ENCODE results near the gene RRP7A. TPM values are rescaled to one million over a fixed set of nuclear protein-coding genes. Genes with fewer than 3 reads are reported as not detected.
"Not testable (repeated sequence)": the region's sequence is repeated elsewhere in the genome, so short reads cannot be mapped to it uniquely, and the experiment has no call there.

RRP7A gene
- total RNA-seq, result 10 to 100 TPM; 13.7 to 23.4 TPM

- TF ChIP-seq, protein P1, sequence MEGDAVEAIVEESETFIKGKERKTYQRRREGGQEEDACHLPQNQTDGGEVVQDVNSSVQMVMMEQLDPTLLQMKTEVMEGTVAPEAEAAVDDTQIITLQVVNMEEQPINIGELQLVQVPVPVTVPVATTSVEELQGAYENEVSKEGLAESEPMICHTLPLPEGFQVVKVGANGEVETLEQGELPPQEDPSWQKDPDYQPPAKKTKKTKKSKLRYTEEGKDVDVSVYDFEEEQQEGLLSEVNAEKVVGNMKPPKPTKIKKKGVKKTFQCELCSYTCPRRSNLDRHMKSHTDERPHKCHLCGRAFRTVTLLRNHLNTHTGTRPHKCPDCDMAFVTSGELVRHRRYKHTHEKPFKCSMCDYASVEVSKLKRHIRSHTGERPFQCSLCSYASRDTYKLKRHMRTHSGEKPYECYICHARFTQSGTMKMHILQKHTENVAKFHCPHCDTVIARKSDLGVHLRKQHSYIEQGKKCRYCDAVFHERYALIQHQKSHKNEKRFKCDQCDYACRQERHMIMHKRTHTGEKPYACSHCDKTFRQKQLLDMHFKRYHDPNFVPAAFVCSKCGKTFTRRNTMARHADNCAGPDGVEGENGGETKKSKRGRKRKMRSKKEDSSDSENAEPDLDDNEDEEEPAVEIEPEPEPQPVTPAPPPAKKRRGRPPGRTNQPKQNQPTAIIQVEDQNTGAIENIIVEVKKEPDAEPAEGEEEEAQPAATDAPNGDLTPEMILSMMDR (IDR thresholded peaks at IDR 0.05), result no peak
- TF ChIP-seq POLR2A (IDR thresholded peaks at IDR 0.05), result peak; percentile 19 to 75 (median 74)
- ATAC-seq, result peak; percentile 91
- Histone ChIP-seq H3K4me3 (peak within 1 kb of the TSS; percentile 74 to 75), H3K27ac (peak within 1 kb of the TSS in 3 of 4 donors; percentile 65 to 76 (median 69)), H3K27me3 (no peaks in the 10 kb centered on the region), H3K36me3 (replicated peaks in 1 of 2; ENCODE audit: insufficient read depth in 1 of 2, low read depth in 2 of 2) (no peaks in the 10 kb centered on the region), H3K4me1 (peaks cover 21% of the 10 kb centered on the region), H3K9me3 (no peaks in the 10 kb centered on the region)
- intact Hi-C loops (cut with DNase I), result no loop called here
- DNase-seq, result peak; percentile 70 to 85 (median 76)
- WGBS, 2 donors, result 6 to 13% methylated on average over 29 to 65 of the region's 65 CpGs
Observed at GRCh38 chr22:42519525-42520401, at the start of gene RRP7A. TSS of gene RRP7A (minus strand) at chr22:42519796. CDS start at chr22:42519786, 10 bp downstream.

DNA sequence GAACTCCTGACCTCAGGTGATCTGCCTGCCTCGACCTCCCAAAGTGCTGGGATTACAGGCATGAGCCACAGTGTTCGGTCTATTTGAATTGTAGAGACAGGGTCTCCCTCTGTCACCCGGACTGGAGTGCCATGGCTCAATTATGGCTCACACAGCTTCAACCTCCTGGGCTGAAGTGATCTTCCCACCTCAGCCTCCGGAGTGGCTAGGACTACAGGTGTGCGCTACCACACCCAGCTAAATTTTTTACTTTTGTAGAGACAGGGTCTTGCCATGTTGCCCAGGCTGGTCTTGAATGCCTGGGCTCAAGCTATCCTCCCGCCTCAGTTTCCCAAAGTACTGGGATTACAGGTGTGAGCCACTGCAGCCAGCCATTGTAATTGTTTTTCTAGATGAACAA is 48.4 kb upstream of the RRP7A start:
- H3K27ac ChIP-seq; H3K27me3 ChIP-seq; H3K36me3 ChIP-seq (replicated peaks in 1 of 2; ENCODE audit: insufficient read depth in 1 of 2, low read depth in 2 of 2); intact Hi-C loops (cut with DNase I); ATAC-seq; H3K4me1 ChIP-seq; DNase-seq; H3K4me3 ChIP-seq; H3K9me3 ChIP-seq: not testable (repeated sequence)
- WGBS, 2 donors, result 71 to 100% methylated on average over 1 to 5 of the region's 6 CpGs

DNA sequence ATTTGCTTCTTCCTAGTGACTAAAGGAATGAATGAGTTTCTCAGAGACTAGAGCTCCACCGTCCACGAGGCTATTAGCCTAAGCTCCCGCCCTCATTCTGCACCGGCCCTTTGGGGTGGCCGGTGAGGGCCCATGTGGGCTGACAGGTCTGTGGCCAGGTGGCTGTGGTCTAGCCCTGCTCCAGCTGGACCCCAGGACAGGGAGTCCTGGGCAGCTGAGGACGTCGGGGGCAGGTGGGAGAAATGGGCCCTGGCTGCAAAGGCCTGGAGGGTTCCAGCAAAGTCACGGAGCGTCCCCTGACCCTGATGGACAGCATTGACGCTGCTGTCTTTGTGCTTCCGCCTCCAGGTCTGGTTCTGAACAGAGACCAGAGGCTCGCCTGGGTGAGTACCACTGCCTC is 46.4 kb upstream of the RRP7A start:
- no peaks in the 10 kb centered on the region for H3K27me3 ChIP-seq
- TF ChIP-seq POLR2A (IDR thresholded peaks at IDR 0.05), result no peak
- WGBS, 2 donors, result 93% methylated on average over 12 of the region's 12 CpGs; no CpG with 5 or more reads in 1 of the 2 donors
- peaks cover 11% of the 10 kb centered on the region for H3K4me1 ChIP-seq
- H3K9me3 ChIP-seq, result no peaks in the 10 kb centered on the region
- DNase-seq, result no peak
- H3K36me3 ChIP-seq (replicated peaks in 1 of 2; ENCODE audit: insufficient read depth in 1 of 2, low read depth in 2 of 2), result no peaks in the 10 kb centered on the region
- no peak overlapping the region for H3K27ac ChIP-seq
- H3K4me3 ChIP-seq, result no peak overlapping the region
- ATAC-seq, result no peak
- intact Hi-C loops (cut with DNase I), result no loop called here

DNA sequence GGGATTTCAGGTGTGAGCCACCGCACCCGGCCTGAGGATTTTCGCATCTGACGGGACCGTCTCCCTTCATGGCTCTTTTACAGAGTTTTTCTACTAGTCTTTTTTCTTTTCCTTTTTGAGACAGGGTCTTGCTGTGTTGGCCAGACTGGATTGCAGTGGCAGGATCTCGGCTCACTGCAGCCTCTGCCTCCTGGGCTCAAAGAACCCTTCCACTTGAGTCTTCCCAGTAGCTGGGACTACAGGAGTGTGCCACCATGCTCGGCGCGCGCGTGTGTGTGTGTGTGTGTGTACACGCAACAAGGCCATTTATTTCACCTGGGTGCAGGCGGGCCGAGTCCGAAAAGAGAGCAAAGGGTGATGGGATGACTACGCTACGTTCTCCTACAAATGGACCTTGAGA is 45.1 kb upstream of the RRP7A start:
- 97 to 99% methylated on average over 17 of the region's 17 CpGs for WGBS, 2 donors
- ATAC-seq (no peak), DNase-seq (no peak)
- intact Hi-C loops (cut with DNase I), result no loop called here
- TF ChIP-seq, protein P1 (IDR thresholded peaks at IDR 0.05), result no peak
- no peak for TF ChIP-seq POLR2A (IDR thresholded peaks at IDR 0.05)
- H3K27me3 ChIP-seq, result no peaks in the 10 kb centered on the region
- no peak overlapping the region for H3K27ac ChIP-seq
- H3K4me1 ChIP-seq, result peaks cover 11% of the 10 kb centered on the region
- H3K9me3 ChIP-seq, result no peaks in the 10 kb centered on the region
- H3K36me3 ChIP-seq (replicated peaks in 1 of 2; ENCODE audit: insufficient read depth in 1 of 2, low read depth in 2 of 2), result no peaks in the 10 kb centered on the region
- no peak overlapping the region for H3K4me3 ChIP-seq

GRCh38 chr22:42563943-42564342 is 44.3 kb upstream of the RRP7A start:
- H3K27ac ChIP-seq; H3K4me3 ChIP-seq; H3K36me3 ChIP-seq (replicated peaks in 1 of 2; ENCODE audit: insufficient read depth in 1 of 2, low read depth in 2 of 2); ATAC-seq; H3K9me3 ChIP-seq; intact Hi-C loops (cut with DNase I); H3K27me3 ChIP-seq; DNase-seq: not testable (repeated sequence)
- WGBS, 2 donors, result 88 to 91% methylated on average over 3 of the region's 3 CpGs
- H3K4me1 ChIP-seq, result peaks cover 11% of the 10 kb centered on the region

GRCh38 chr22:42562684-42563083 is 43.1 kb upstream of the RRP7A start:
- ATAC-seq, result no peak
- intact Hi-C loops (cut with DNase I), result no loop called here
- TF ChIP-seq POLR2A (IDR thresholded peaks at IDR 0.05), result no peak
- TF ChIP-seq, protein P1 (IDR thresholded peaks at IDR 0.05), result no peak
- H3K4me1 ChIP-seq, result peaks cover 11% of the 10 kb centered on the region
- DNase-seq, result peak in 1 of 4 donors; percentile 25
- H3K9me3 ChIP-seq, result no peaks in the 10 kb centered on the region
- H3K27me3 ChIP-seq, result no peaks in the 10 kb centered on the region
- 56 to 73% methylated on average over 1 to 2 of the region's 2 CpGs for WGBS, 2 donors
- no peaks in the 10 kb centered on the region for H3K36me3 ChIP-seq (replicated peaks in 1 of 2; ENCODE audit: insufficient read depth in 1 of 2, low read depth in 2 of 2)
- H3K27ac ChIP-seq, result no peak overlapping the region
- H3K4me3 ChIP-seq, result no peak overlapping the region
